Measurements from ENCODE around the gene SHROOM3.
"Not testable (repeated sequence)": the region's sequence is repeated elsewhere in the genome, so short reads cannot be mapped to it uniquely, and the experiment has no call there.

The SHROOM3 gene

GRCh38 chr4:76702440-76703122, 267.6 kb downstream of the SHROOM3 start:
- DNase-seq = no peak

DNA sequence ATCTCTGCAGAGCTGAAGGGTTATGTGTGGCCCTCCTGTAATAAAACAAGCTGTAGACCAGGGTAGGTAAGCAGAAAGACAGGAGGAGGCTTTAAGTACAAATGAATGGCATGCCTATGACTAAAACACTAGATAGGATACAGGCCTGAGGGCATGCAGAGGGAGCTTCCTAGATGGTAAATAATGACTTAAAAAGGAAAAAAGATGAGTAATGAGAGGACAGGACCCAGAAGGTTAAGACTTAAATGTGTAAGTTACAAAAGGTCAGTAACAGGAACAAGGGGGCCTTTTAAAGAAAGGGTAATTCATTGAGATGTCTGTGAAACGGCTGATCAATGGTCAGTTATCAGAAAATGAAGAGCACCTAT, 268.1 kb downstream of the SHROOM3 start:
- DNase-seq = no peak

DNA sequence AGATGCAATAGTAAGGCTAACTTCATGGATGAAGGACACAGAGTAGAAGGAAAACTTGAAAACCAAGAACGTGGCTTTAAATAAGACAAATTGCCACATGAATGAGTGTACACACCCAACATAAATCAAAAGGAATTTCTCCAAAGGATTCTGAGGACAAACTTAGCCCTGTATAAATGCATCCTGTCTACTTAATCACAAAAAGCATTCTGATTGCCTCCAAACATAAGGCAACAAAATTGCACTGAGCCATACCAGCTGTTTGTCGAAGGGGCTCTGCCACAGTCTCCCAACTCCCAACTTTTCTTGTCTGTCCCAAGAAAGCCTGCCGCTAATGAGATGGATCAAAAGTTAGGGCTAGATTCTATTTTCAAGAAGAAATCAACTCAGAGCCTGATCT, 268.6 kb downstream of the SHROOM3 start:
- DNase-seq = no peak

DNA sequence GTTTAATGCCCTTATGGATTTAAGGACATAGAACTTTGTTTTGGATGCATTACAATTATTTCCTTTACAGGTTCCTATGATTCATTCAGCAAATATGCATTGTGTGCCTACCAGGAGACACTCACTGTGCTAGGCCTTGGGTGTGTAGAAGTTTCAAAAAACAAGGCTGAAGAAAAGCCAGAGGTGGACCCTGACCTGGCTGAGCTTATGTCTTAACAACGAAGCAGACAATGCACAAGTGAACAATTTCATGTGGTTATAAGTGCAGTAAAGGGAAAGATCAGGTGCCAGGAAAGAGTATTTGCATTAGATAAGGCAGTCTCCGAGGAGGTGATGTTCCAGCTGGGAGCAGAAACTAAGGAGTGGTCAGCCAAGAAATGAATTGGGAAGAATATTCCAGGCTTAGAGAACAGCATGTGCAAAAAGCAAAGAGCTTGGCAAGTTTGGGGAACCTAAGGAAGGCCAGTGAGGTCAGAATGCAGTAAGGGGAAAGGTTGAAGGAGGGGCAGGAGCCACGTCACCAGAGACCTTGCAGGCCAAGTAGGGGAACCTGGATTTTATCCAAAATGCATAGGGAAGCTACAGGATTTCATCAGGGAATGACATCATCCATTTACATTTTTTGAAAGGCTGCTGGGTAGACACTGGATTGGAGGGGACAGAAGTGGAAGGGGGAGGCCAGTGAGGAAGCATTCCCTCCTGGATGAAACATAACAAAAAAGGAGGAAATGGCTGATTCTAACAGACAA, 269.3 kb downstream of the SHROOM3 start:
- DNase-seq = no peak

DNA sequence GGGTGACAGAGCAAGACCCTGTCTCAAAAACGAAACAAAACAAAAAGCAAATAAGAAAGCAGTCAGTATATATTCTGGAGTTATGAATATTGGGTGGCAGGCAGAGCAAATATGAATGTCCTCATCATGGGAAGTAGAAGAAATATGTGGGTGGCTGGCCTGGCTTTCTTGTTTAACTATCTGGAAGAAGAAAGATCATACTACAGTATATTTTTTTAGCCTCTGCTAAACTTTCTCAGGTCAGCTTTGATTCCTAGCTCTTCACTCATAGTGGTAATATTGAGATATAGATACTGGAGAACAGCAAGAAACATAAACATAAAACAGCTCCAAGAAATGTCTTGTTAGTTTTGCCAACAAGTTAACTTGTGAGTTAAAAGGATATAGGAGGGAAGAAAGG, 270.4 kb downstream of the SHROOM3 start:
- no peak for DNase-seq

DNA sequence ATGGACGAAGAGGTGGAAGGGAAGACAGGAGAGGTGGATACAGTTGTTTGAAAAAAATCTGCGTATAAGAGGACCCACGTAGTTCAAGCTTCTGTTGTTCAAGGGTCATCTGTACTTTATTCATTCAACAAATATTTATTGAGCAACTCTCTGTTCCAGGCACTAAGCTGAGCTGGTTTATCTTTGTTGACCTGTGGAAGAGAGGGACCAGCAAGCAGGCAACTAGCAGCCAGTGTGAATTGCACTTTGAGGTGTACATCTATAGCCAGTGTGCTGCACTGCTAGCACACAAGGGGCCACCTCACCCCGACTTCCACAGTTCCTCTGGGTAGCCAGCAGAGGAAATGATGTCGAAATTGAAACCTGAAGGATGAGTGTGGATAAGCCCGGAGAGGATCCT, 271.6 kb downstream of the SHROOM3 start:
- DNase-seq = no peak

- no peak for DNase-seq
Measured at GRCh38 chr4:76708971-76709771, 274.1 kb downstream of the SHROOM3 start.

- DNase-seq = no peak
Measured at GRCh38 chr4:76709772-76710090, 274.7 kb downstream of the SHROOM3 start.

DNA sequence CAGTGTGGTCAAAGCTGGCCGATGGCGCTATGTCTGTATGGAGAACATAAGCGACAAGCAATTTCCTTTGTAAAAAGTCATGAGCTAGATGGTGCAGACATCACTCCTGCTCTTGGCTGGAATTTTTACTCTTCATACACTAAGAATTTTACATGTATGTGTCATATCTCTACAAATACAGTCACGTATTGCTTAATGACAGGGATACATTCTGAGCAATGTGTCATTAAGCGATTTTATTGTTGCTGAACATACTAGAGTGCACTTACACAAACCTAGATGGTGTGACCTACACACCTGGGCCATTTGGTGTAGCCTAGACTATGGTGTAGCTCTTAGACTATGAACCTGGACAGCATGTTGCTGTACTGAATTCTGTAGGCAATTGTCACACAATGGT, 277.5 kb downstream of the SHROOM3 start:
- no peak for DNase-seq

DNA sequence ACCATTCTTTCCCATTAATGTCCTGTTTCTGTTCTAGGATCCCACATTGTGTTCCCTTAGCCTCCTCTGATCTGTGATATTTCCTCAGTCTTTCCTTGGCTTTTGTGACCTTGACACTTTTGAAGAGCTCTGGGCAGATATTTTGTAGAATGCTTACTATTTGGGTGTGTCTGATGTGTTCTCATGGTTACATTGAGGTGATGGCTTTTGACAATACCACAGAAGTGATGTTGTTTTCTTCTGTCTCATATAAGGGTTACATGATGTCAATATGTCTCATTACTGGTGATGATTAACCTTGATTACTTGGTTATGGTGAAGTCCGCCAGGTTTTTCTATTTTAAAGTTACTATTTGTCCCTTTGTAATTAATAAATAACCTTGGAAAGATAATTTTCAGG, 279.2 kb downstream of the SHROOM3 start:
- DNase-seq = no peak

DNA sequence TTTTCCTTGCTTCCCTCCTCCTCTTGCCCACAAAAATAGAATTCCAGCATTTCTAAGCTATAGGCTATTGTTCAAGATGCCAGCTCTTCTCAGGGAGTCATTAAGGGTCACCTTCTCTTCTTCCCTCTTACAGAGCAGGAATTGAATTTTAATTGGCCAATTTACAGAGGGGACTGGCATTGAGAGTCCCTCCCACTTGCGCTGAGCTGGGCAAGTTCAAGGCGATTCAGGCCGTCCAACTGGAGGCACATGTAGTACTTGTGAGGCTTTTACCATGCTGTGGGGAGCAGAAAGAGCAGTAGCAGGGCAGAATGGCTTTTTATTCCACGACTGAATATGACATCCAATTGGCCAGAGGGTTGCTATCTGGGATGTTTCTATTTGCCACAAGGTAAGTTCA, 281.0 kb downstream of the SHROOM3 start:
- DNase-seq = no peak

- no peak for DNase-seq
Measured at GRCh38 chr4:76716658-76717057, 281.6 kb downstream of the SHROOM3 start.

- no peak for DNase-seq
Measured at GRCh38 chr4:76717431-76717830, 282.4 kb downstream of the SHROOM3 start.

DNA sequence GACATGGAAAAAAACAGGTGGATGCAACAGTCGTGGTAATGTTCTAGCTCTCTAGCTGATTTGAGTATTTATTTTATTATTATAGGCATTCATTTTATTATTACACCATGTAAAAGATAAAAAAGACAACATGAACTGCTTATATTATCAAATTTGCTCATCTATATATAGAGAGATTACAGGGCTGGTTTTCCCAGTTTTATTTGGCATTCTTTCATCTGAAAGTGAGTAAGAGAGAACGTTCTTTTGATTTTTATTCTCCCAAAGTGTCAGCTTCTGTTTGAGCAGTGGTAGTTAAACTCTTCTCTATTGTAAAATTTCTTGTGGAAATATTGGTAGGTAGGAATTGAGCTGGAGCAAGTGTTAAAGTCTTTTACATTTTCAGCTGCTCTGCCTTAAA, 283.0 kb downstream of the SHROOM3 start:
- no peak for DNase-seq

DNA sequence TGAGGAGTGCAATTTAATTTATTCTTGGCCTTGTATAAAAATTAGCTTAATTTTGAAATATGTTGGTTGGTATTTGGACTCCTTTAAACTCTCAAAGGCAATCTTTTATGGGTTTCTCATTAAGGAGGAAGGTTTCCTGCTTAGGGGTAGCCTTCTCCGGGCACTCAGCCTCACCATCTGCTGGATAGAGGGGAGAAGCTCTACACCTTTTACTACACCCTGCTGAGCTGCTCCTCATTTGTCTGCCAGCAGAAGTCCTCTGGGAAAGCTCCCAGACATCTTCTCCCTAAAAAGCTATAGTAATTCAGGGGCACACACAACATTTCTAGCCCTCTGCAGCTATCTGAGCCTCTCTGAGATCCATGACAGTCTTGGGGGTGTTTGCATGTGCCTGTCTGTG, 283.8 kb downstream of the SHROOM3 start:
- DNase-seq = no peak

GRCh38 chr4:76720121-76720520, 285.1 kb downstream of the SHROOM3 start:
- DNase-seq = no peak

- DNase-seq = not testable (repeated sequence)
Measured at GRCh38 chr4:76722146-76722545, 287.1 kb downstream of the SHROOM3 start.

GRCh38 chr4:76722838-76723237, 287.8 kb downstream of the SHROOM3 start:
- no peak for DNase-seq

- no peak for DNase-seq
Measured at GRCh38 chr4:76723373-76723772, 288.3 kb downstream of the SHROOM3 start.

GRCh38 chr4:76723924-76724323, 288.9 kb downstream of the SHROOM3 start:
- no peak for DNase-seq

DNA sequence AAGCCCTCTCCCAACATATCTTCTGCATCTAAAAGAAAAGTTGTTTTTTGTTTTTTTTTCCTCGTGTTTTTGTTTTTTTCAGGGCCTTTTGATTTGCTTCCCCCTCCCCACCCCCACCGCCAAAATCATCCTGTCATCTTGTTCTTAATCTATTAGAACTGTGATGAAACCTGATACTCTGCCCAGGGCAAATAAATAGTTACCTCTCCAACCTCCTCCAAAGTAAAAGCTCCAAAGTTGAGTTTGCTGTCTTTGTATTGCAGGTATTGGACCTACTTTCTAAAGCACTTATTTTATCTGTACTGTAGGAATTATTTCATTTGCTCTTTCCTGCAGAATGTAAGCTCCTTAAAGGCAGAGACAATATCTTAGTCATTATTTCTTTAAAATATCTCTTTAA, 290.0 kb downstream of the SHROOM3 start:
- no peak for DNase-seq

DNA sequence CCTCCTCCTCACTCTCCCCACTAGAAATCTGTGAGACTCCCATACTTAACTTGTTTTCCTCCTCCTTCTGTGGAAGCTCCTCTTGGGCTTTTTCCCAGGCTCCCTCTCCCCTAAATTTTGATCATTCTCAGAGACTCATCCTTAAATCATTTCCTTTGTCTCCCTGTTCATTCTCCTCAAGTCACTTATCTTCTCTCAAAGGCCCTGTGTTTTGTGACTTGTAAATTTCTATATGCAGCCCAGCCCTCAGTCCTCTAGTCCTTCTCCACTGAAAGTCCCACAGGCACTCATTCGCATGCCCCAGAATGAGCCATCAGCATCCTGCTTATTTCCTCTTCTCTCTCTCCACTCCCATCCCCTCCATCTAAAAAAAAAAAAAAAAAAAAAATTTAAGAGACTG, 291.1 kb downstream of the SHROOM3 start:
- DNase-seq = no peak

DNA sequence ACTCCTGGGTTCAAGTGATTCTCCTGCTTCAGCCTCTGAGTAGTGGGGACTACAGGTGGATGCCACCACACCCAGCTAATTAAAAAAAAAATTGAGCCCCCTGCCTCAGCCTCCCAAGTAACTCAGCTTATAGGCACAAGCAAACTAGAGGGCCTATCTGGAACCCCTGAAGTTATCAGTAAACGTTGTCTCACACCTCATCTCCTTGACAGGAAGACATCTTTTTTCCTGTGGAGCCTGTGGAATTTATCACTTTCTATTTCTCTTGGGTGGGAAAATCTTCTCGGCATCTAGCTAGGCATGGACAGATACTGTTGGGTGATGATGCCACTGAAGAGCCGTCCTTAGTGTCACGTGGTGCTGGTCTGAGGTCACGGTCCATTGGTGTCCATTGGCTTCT, 291.6 kb downstream of the SHROOM3 start:
- DNase-seq = no peak

GRCh38 chr4:76727934-76728333, 292.9 kb downstream of the SHROOM3 start:
- DNase-seq = not testable (repeated sequence)
